ENCODE measurements around the gene AXL. TPM values are rescaled to one million over a fixed set of nuclear protein-coding genes. Genes with fewer than 3 reads are reported as not detected.

Gene AXL
- total and polyA plus RNA-seq, 4 donors: 4.3 to 24.8 (median 12.1) TPM

DNA sequence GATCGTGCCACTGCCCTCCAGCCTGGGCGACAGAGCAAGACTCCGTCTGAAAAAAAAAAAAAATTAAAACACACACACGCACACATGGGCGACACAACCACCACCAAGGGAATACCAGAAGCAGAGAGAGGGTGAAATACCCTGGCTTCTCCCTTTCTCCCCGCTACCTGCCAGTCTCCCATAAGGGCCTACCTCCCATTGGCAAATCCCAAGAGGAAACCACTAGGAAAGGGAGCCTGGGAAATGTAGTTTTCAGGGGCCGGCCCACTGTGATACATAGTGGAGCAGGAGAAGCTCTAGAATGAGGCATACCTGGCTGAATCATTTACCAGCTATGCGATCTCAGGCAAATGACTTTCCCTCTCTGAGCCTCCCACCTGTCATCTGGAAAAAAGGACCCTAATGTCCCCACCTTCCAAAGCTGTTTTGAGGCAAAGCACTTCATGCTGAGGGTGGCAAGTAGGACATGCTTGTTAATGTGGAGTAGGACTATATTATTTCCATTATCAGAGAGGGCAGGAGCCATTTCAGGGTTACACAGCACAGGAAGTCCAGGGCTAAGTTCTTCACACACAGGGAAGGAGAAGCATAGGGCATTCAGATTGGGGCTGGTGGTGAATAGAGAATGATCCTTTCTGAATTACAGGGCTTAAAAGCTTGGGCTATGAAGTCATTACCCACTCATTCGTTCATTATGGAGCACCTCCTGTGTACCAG is 30.8 kb downstream of the AXL start:
- no peaks in the 10 kb centered on the region for H3K4me1 ChIP-seq (ENCODE audit: control insufficient read depth in 4 of 4, insufficient read depth in 4 of 4, low read length in 3 of 4)
- H3K27ac ChIP-seq (ENCODE audit: low read depth in 1 of 2, low read length in 2 of 2): no peak overlapping the region
- TF ChIP-seq SP1 (IDR thresholded peaks at IDR 0.05) (no peak), TAF1 (conservative IDR thresholded peaks at IDR 0.05) (no peak), HNF4G (IDR thresholded peaks at IDR 0.05) (no peak), CTCF (IDR thresholded peaks at IDR 0.05; ENCODE audit: low read depth, low read length, missing input control) (no peak), EGR1 (IDR thresholded peaks at IDR 0.05; ENCODE audit: low read depth in 2 of 2) (no peak), HNF4A (conservative IDR thresholded peaks at IDR 0.05) (no peak), MAX (IDR thresholded peaks at IDR 0.05) (no peak), JUND (IDR thresholded peaks at IDR 0.05) (no peak), FOXA2 (IDR thresholded peaks at IDR 0.05) (no peak), NR2F2 (IDR thresholded peaks at IDR 0.05) (no peak), RAD21 (IDR thresholded peaks at IDR 0.05) (no peak), RXRA (IDR thresholded peaks at IDR 0.05) (no peak), YY1 (IDR thresholded peaks at IDR 0.05) (no peak), FOXA1 (IDR thresholded peaks at IDR 0.05) (no peak), ZBTB33 (IDR thresholded peaks at IDR 0.05) (no peak)
- TF ChIP-seq, protein P1, sequence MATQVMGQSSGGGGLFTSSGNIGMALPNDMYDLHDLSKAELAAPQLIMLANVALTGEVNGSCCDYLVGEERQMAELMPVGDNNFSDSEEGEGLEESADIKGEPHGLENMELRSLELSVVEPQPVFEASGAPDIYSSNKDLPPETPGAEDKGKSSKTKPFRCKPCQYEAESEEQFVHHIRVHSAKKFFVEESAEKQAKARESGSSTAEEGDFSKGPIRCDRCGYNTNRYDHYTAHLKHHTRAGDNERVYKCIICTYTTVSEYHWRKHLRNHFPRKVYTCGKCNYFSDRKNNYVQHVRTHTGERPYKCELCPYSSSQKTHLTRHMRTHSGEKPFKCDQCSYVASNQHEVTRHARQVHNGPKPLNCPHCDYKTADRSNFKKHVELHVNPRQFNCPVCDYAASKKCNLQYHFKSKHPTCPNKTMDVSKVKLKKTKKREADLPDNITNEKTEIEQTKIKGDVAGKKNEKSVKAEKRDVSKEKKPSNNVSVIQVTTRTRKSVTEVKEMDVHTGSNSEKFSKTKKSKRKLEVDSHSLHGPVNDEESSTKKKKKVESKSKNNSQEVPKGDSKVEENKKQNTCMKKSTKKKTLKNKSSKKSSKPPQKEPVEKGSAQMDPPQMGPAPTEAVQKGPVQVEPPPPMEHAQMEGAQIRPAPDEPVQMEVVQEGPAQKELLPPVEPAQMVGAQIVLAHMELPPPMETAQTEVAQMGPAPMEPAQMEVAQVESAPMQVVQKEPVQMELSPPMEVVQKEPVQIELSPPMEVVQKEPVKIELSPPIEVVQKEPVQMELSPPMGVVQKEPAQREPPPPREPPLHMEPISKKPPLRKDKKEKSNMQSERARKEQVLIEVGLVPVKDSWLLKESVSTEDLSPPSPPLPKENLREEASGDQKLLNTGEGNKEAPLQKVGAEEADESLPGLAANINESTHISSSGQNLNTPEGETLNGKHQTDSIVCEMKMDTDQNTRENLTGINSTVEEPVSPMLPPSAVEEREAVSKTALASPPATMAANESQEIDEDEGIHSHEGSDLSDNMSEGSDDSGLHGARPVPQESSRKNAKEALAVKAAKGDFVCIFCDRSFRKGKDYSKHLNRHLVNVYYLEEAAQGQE (IDR thresholded peaks at IDR 0.05): no peak
- TF ChIP-seq, protein P2, sequence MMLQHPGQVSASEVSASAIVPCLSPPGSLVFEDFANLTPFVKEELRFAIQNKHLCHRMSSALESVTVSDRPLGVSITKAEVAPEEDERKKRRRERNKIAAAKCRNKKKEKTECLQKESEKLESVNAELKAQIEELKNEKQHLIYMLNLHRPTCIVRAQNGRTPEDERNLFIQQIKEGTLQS (IDR thresholded peaks at IDR 0.05): no peak
- no peak for DNase-seq (ENCODE audit: low spot score)
- H3K9me3 ChIP-seq (ENCODE audit: control insufficient read depth in 4 of 4, low read length in 3 of 4): no peaks in the 10 kb centered on the region
- H3K27me3 ChIP-seq (ENCODE audit: control insufficient read depth in 4 of 4, insufficient read depth in 4 of 4, low read length in 3 of 4): no peaks in the 10 kb centered on the region
- H3K36me3 ChIP-seq (ENCODE audit: control insufficient read depth in 4 of 4, insufficient read depth in 3 of 4, low read depth in 1 of 4, low read length in 3 of 4): no peaks in the 10 kb centered on the region
- H3K9ac ChIP-seq (ENCODE audit: low read depth in 1 of 2, low read length in 2 of 2): no peak overlapping the region
- WGBS: 94% methylated on average over 9 of the region's 9 CpGs
- no peak overlapping the region for H3K4me3 ChIP-seq (ENCODE audit: low read depth in 1 of 3, low read length in 3 of 3)

All from liver (tissue), 9 donors.